ES-I3 (cell line): ENCODE results near the gene DENND1C.

Source experiments
- H3K36me3 ChIP-seq: 2 replicates; pipeline ENCODE4 v1.6.1; 2013; ENCODE audit warnings: mild to moderate bottlenecking, low read length, control low read depth, moderate library complexity; ENCODE audit not compliant: insufficient read depth
- H3K4me1 ChIP-seq: 2 replicates; pipeline ENCODE4 v1.6.1; 2013; ENCODE audit warnings: mild to moderate bottlenecking, control low read depth, low read length; ENCODE audit not compliant: insufficient read depth
- H3K9ac ChIP-seq: 2 replicates; pipeline ENCODE4 v1.6.1; 2013; ENCODE audit warnings: low read depth, mild to moderate bottlenecking, low read length, moderate library complexity
- H3K9me3 ChIP-seq: 2 replicates; pipeline ENCODE4 v1.6.1; 2013; ENCODE audit warnings: mild to moderate bottlenecking, low read length, moderate library complexity; ENCODE audit not compliant: control insufficient read depth, insufficient read depth

The DENND1C gene

GRCh38 chr19:6481541-6482342 is at the start of gene DENND1C:
DENND1C (minus strand) TSS chr19:6481787; CDS start chr19:6481695, 92 bp downstream.
- H3K4me1 ChIP-seq, result peaks cover 8% of the 10 kb centered on the region; the same call in 1 of the 2 replicates
- no peak within 1 kb of the TSS for H3K9ac ChIP-seq
- H3K36me3 ChIP-seq, result no peaks in the 10 kb centered on the region
- no peaks in the 10 kb centered on the region for H3K9me3 ChIP-seq

GRCh38 chr19:6530386-6531162 is 49.0 kb upstream of the DENND1C start, which contains the start of gene TNFSF9:
TNFSF9 (plus strand) TSS chr19:6531026; CDS start chr19:6531037, 11 bp downstream.
- peaks cover 3% of the 10 kb centered on the region; the same call in 1 of the 2 replicates for H3K36me3 ChIP-seq
- 0 out of 2 replicates have a peak, but pooled peaks cover under 1% of the 10 kb centered on the region for H3K9me3 ChIP-seq
- H3K4me1 ChIP-seq, result peaks cover 24% of the 10 kb centered on the region
- H3K9ac ChIP-seq, result peak within 1 kb of the TSS; percentile 83

GRCh38 chr19:6529937-6530385 is 48.4 kb upstream of the DENND1C start:
- H3K9me3 ChIP-seq, result no peaks in the 10 kb centered on the region
- H3K4me1 ChIP-seq, result peaks cover 24% of the 10 kb centered on the region
- H3K36me3 ChIP-seq, result no peaks in the 10 kb centered on the region
- peak overlapping the region; percentile 83; the same call in 1 of the 2 replicates for H3K9ac ChIP-seq

GRCh38 chr19:6529351-6529750 is 47.8 kb upstream of the DENND1C start:
- peaks cover 24% of the 10 kb centered on the region for H3K4me1 ChIP-seq
- no peak overlapping the region for H3K9ac ChIP-seq
- H3K9me3 ChIP-seq, result no peaks in the 10 kb centered on the region
- H3K36me3 ChIP-seq, result no peaks in the 10 kb centered on the region

GRCh38 chr19:6528544-6529121 is 47.0 kb upstream of the DENND1C start:
- Histone ChIP-seq H3K9me3 (no peaks in the 10 kb centered on the region), H3K36me3 (no peaks in the 10 kb centered on the region), H3K4me1 (peaks cover 24% of the 10 kb centered on the region), H3K9ac (no peak overlapping the region; the same call in 1 of the 2 replicates)

- H3K36me3 ChIP-seq, result no peaks in the 10 kb centered on the region
- H3K9me3 ChIP-seq, result no peaks in the 10 kb centered on the region
- peaks cover 24% of the 10 kb centered on the region for H3K4me1 ChIP-seq
- H3K9ac ChIP-seq, result no peak overlapping the region
Observed at GRCh38 chr19:6527893-6528543, 46.4 kb upstream of the DENND1C start.

- H3K9me3 ChIP-seq, result no peaks in the 10 kb centered on the region
- no peaks in the 10 kb centered on the region for H3K36me3 ChIP-seq
- H3K4me1 ChIP-seq, result peaks cover 13% of the 10 kb centered on the region
- no peak overlapping the region for H3K9ac ChIP-seq
Observed at GRCh38 chr19:6524311-6524710, 42.7 kb upstream of the DENND1C start.

- Histone ChIP-seq H3K36me3 (no peaks in the 10 kb centered on the region), H3K9me3 (no peaks in the 10 kb centered on the region), H3K4me1 (peaks cover 7% of the 10 kb centered on the region; the same call in 1 of the 2 replicates), H3K9ac (no peak overlapping the region)
Observed at GRCh38 chr19:6522712-6523111, 41.1 kb upstream of the DENND1C start.

- no peaks in the 10 kb centered on the region for H3K9me3 ChIP-seq
- H3K36me3 ChIP-seq, result no peaks in the 10 kb centered on the region
- H3K4me1 ChIP-seq, result peaks cover 11% of the 10 kb centered on the region; the same call in 1 of the 2 replicates
- H3K9ac ChIP-seq, result no peak overlapping the region
Observed at GRCh38 chr19:6521718-6522646, 40.4 kb upstream of the DENND1C start.

GRCh38 chr19:6519289-6519688 is 37.7 kb upstream of the DENND1C start:
- H3K36me3 ChIP-seq, result no peaks in the 10 kb centered on the region
- H3K4me1 ChIP-seq, result peaks cover 11% of the 10 kb centered on the region; the same call in 1 of the 2 replicates
- no peaks in the 10 kb centered on the region for H3K9me3 ChIP-seq
- no peak overlapping the region for H3K9ac ChIP-seq

- peaks cover 11% of the 10 kb centered on the region; the same call in 1 of the 2 replicates for H3K4me1 ChIP-seq
- no peaks in the 10 kb centered on the region for H3K9me3 ChIP-seq
- no peak overlapping the region for H3K9ac ChIP-seq
- no peaks in the 10 kb centered on the region for H3K36me3 ChIP-seq
Observed at GRCh38 chr19:6518145-6518911, 36.7 kb upstream of the DENND1C start.

GRCh38 chr19:6516659-6517291 is 35.2 kb upstream of the DENND1C start:
- peak overlapping the region; percentile 57; the same call in 1 of the 2 replicates for H3K9ac ChIP-seq
- no peaks in the 10 kb centered on the region for H3K36me3 ChIP-seq
- H3K4me1 ChIP-seq, result peaks cover 11% of the 10 kb centered on the region; the same call in 1 of the 2 replicates
- H3K9me3 ChIP-seq, result no peaks in the 10 kb centered on the region
